KMS-11 (cell line): ENCODE results near the gene CCNC.

ENCODE experiments used
- H2AFZ ChIP-seq: fragments of 200-600 bp; sonication (generic); 2 replicates; pipeline ENCODE4 v1.6.1; 2016; ENCODE audit warnings: antibody characterized with exemption, mixed run types, low read depth
- H3K27ac ChIP-seq: fragments of 200-600 bp; sonication (generic); 2 replicates; pipeline ENCODE4 v1.6.1; 2016; ENCODE audit warnings: mild to moderate bottlenecking, mixed run types
- H3K27me3 ChIP-seq: fragments of 200-600 bp; sonication (generic); 2 replicates; pipeline ENCODE4 v1.6.1; 2017; ENCODE audit warnings: mild to moderate bottlenecking, low read depth, mixed run types, moderate library complexity; ENCODE audit not compliant: insufficient read depth
- H3K36me3 ChIP-seq: fragments of 200-600 bp; sonication (generic); 2 replicates; pipeline ENCODE4 v1.6.1; 2017; ENCODE audit warnings: mild to moderate bottlenecking, mixed run types; ENCODE audit not compliant: insufficient read depth
- H3K4me1 ChIP-seq: fragments of 200-600 bp; sonication (generic); 2 replicates; pipeline ENCODE4 v1.6.1; 2016; ENCODE audit warnings: mild to moderate bottlenecking, low read depth, mixed run types; ENCODE audit not compliant: poor library complexity, severe bottlenecking
- H3K4me2 ChIP-seq: fragments of 200-600 bp; sonication (generic); 2 replicates; pipeline ENCODE4 v1.7.0; 2016; ENCODE audit warnings: mild to moderate bottlenecking, mixed run types
- H3K4me3 ChIP-seq: fragments of 200-600 bp; sonication (generic); IDR thresholded peaks from 2 replicates; pipeline ENCODE4 v1.6.1; 2017; ENCODE audit warnings: low read depth, low read length, mixed read lengths; ENCODE audit not compliant: insufficient read depth
- H3K79me2 ChIP-seq: fragments of 200-600 bp; sonication (generic); 2 replicates; pipeline ENCODE4 v1.6.1; 2016; ENCODE audit warnings: low read depth, mixed run types; ENCODE audit not compliant: insufficient read depth
- H3K9ac ChIP-seq: fragments of 200-600 bp; sonication (generic); 2 replicates; pipeline ENCODE4 v1.6.1; 2016; ENCODE audit warnings: mild to moderate bottlenecking, mixed run types
- H4K20me1 ChIP-seq: fragments of 200-600 bp; sonication (generic); 2 replicates; pipeline ENCODE4 v1.6.1; 2016; ENCODE audit warnings: mild to moderate bottlenecking, mixed run types; ENCODE audit not compliant: insufficient read depth
- CTCF ChIP-seq: fragments of 200-600 bp; sonication (generic); conservative IDR thresholded peaks from 2 replicates; pipeline ENCODE4 v1.6.1; 2017; ENCODE audit warnings: low read depth, mild to moderate bottlenecking, antibody characterized with exemption, low read length, moderate library complexity, mixed read lengths

Gene CCNC

GRCh38 chr6:99608886-99609482 is 40.5 kb upstream of the CCNC start:
- H3K79me2 ChIP-seq = no peaks in the 10 kb centered on the region
- no peak overlapping the region for H2AFZ ChIP-seq
- no peak for TF ChIP-seq CTCF
- no peak overlapping the region for H3K9ac ChIP-seq
- peaks cover 22% of the 10 kb centered on the region for H3K4me1 ChIP-seq
- no peaks in the 10 kb centered on the region for H4K20me1 ChIP-seq
- no peak overlapping the region for H3K4me2 ChIP-seq
- no peak overlapping the region for H3K4me3 ChIP-seq
- no peaks in the 10 kb centered on the region for H3K36me3 ChIP-seq
- no peaks in the 10 kb centered on the region for H3K27me3 ChIP-seq
- no peak overlapping the region for H3K27ac ChIP-seq

GRCh38 chr6:99608059-99608885 is 39.8 kb upstream of the CCNC start:
- Histone ChIP-seq H3K27ac (no peak overlapping the region), H3K36me3 (no peaks in the 10 kb centered on the region), H3K27me3 (no peaks in the 10 kb centered on the region), H3K9ac (no peak overlapping the region), H4K20me1 (no peaks in the 10 kb centered on the region), H3K4me1 (peaks cover 22% of the 10 kb centered on the region), H3K4me3 (no peak overlapping the region), H3K4me2 (no peak overlapping the region), H2AFZ (no peak overlapping the region), H3K79me2 (no peaks in the 10 kb centered on the region)
- TF ChIP-seq CTCF = no peak

DNA sequence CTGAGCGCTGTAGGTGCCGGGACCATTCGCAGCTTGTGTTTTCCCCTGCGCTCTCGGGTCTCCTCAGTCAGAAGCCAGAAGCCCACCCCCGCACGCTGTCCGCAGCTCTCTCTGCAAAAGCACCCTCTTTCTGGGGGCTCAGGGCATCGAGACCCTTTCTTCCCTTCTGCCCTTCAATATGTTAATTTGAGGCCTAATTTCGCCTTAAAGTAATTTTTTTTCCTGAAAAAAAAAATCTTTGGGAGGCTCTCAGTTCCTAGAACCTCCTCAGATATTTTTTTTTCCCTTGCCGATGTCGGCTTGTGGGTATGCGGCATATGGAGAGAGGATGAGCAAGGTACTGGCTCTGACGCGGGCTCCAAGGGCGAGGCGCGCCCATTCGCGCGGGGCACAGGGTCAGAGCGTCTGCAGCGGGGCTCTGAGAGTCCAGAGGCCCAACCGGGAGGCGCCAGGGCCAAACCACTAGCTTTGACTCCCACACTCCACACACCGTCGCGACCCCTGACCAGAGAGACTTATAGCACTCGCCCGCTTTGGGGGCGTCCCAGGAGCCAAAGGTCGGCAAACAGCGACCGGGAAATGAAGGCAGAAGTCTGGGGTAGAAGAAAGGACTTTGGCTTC is 39.1 kb upstream of the CCNC start:
- H3K4me3 ChIP-seq = no peak overlapping the region
- peaks cover 22% of the 10 kb centered on the region for H3K4me1 ChIP-seq
- no peaks in the 10 kb centered on the region for H3K27me3 ChIP-seq
- no peaks in the 10 kb centered on the region for H3K79me2 ChIP-seq
- H3K9ac ChIP-seq = no peak overlapping the region
- H2AFZ ChIP-seq = no peak overlapping the region
- H3K36me3 ChIP-seq = no peaks in the 10 kb centered on the region
- H3K4me2 ChIP-seq = no peak overlapping the region
- no peak overlapping the region for H3K27ac ChIP-seq
- TF ChIP-seq CTCF = no peak
- H4K20me1 ChIP-seq = no peaks in the 10 kb centered on the region

GRCh38 chr6:99606656-99607415 is 38.4 kb upstream of the CCNC start, which contains the start of gene PRDM13:
TSS of gene PRDM13 (plus strand) at chr6:99606833. CDS start at chr6:99607035, 202 bp downstream.
- Histone ChIP-seq H3K27ac (no peak within 1 kb of the TSS), H2AFZ (no peak within 1 kb of the TSS), H3K4me3 (no peak within 1 kb of the TSS), H3K4me2 (no peak within 1 kb of the TSS), H3K4me1 (peaks cover 22% of the 10 kb centered on the region), H3K27me3 (no peaks in the 10 kb centered on the region), H3K79me2 (no peaks in the 10 kb centered on the region), H4K20me1 (no peaks in the 10 kb centered on the region), H3K9ac (no peak within 1 kb of the TSS), H3K36me3 (no peaks in the 10 kb centered on the region)
- no peak for TF ChIP-seq CTCF
